HG03139 (cell line): ENCODE results near the gene TLNRD1.
A peak's percentile ranks its signal among the peaks of the same experiment; 100 is the strongest.
"Not testable (repeated sequence)": the region's sequence is repeated elsewhere in the genome, so short reads cannot be mapped to it uniquely, and the experiment has no call there.

Experiments
- ATAC-seq: cut with Tn5 transposase; IDR thresholded peaks from one replicate; pipeline ENCODE4 v1.9.1; 2021; ENCODE audit not compliant: unreplicated experiment

Gene TLNRD1

GRCh38 chr15:81000624-81001151 is at the start of gene TLNRD1:
TLNRD1 (plus strand) TSS chr15:81000923; CDS start chr15:81002272, 1,349 bp downstream.
- peak; percentile 58 for ATAC-seq

GRCh38 chr15:80951941-80952340 is 48.8 kb upstream of the TLNRD1 start:
- no peak for ATAC-seq

GRCh38 chr15:80953001-80953952 is 47.4 kb upstream of the TLNRD1 start:
- ATAC-seq = no peak

- ATAC-seq = no peak
These were observed 46.6 kb upstream of the TLNRD1 start for GRCh38 chr15:80953953-80954778.

GRCh38 chr15:80955571-80956452 is 44.9 kb upstream of the TLNRD1 start:
- not testable (repeated sequence) for ATAC-seq

GRCh38 chr15:80957556-80957955 is 43.2 kb upstream of the TLNRD1 start:
- no peak for ATAC-seq

GRCh38 chr15:80957976-80958375 is 42.7 kb upstream of the TLNRD1 start:
- ATAC-seq = no peak

GRCh38 chr15:80958818-80959495 is 41.8 kb upstream of the TLNRD1 start:
- ATAC-seq = no peak

GRCh38 chr15:80965454-80965853 is 35.3 kb upstream of the TLNRD1 start:
- ATAC-seq = not testable (repeated sequence)

- no peak for ATAC-seq
These were observed 34.1 kb upstream of the TLNRD1 start for GRCh38 chr15:80966431-80967197.

- ATAC-seq = no peak
These were observed 33.3 kb upstream of the TLNRD1 start for GRCh38 chr15:80967451-80967850.

- ATAC-seq = no peak
These were observed 32.7 kb upstream of the TLNRD1 start for GRCh38 chr15:80967991-80968510.

GRCh38 chr15:80969316-80969715 is 31.4 kb upstream of the TLNRD1 start:
- no peak for ATAC-seq

- no peak for ATAC-seq
These were observed 30.6 kb upstream of the TLNRD1 start for GRCh38 chr15:80970018-80970657.

- ATAC-seq = no peak
These were observed 30.1 kb upstream of the TLNRD1 start for GRCh38 chr15:80970658-80971057.

GRCh38 chr15:80971143-80971542 is 29.6 kb upstream of the TLNRD1 start:
- ATAC-seq = no peak

GRCh38 chr15:80972276-80972675 is 28.4 kb upstream of the TLNRD1 start:
- no peak for ATAC-seq

GRCh38 chr15:80974914-80975313 is 25.8 kb upstream of the TLNRD1 start:
- no peak for ATAC-seq
